PFSK-1 (cell line): ENCODE data around the gene SIMC1.

ENCODE experiments used
- POLR2AphosphoS5 ChIP-seq: IDR thresholded peaks from 2 replicates; pipeline ENCODE4 v1.6.1; 2012; ENCODE audit warnings: low read depth, mild to moderate bottlenecking, control low read depth, low read length, moderate library complexity
- SIN3A ChIP-seq: IDR thresholded peaks from 2 replicates; pipeline ENCODE4 v1.6.1; 2012; ENCODE audit warnings: mild to moderate bottlenecking, low read length, moderate library complexity, borderline replicate concordance; ENCODE audit not compliant: insufficient read depth
- TAF1 ChIP-seq: IDR thresholded peaks from 2 replicates; pipeline ENCODE4 v1.6.1; 2012; ENCODE audit warnings: low read length, control low read depth, borderline replicate concordance; ENCODE audit not compliant: insufficient read depth
- TF ChIP-seq, protein P1 (sequence below), 2 experiments: IDR thresholded peaks; 2 replicates each; pipeline versions ENCODE4 v1.6.1 to v1.8.0; 2011 to 2012; ENCODE audit warnings: low read depth in 2 of 2, low read length in 2 of 2, control low read depth in 1 of 2, inconsistent platforms in 1 of 2, mild to moderate bottlenecking in 1 of 2, moderate library complexity in 1 of 2; ENCODE audit not compliant: insufficient read depth in 1 of 2

DNA sequence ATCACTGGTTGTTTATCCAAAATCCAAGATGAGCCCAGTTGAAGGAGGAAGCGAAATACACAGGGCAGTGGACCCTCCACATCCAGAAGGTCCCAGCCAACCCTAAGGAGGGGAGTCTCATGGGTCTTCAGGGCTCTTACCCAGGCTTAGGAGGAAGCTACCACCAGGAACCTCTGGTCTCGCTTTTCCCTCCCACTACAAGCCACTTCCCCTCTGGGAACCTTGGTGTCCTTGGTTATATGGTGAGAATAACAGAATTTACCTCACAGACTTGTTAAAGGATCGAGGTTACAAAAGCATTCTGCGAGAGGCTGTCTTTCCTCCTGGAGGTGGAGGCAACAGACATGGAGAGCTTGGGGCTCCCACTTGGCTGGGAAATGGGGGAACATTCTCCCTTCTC, 153.8 kb downstream of the SIMC1 start:
- no peak for TF ChIP-seq POLR2AphosphoS5
- TF ChIP-seq, protein P1, sequence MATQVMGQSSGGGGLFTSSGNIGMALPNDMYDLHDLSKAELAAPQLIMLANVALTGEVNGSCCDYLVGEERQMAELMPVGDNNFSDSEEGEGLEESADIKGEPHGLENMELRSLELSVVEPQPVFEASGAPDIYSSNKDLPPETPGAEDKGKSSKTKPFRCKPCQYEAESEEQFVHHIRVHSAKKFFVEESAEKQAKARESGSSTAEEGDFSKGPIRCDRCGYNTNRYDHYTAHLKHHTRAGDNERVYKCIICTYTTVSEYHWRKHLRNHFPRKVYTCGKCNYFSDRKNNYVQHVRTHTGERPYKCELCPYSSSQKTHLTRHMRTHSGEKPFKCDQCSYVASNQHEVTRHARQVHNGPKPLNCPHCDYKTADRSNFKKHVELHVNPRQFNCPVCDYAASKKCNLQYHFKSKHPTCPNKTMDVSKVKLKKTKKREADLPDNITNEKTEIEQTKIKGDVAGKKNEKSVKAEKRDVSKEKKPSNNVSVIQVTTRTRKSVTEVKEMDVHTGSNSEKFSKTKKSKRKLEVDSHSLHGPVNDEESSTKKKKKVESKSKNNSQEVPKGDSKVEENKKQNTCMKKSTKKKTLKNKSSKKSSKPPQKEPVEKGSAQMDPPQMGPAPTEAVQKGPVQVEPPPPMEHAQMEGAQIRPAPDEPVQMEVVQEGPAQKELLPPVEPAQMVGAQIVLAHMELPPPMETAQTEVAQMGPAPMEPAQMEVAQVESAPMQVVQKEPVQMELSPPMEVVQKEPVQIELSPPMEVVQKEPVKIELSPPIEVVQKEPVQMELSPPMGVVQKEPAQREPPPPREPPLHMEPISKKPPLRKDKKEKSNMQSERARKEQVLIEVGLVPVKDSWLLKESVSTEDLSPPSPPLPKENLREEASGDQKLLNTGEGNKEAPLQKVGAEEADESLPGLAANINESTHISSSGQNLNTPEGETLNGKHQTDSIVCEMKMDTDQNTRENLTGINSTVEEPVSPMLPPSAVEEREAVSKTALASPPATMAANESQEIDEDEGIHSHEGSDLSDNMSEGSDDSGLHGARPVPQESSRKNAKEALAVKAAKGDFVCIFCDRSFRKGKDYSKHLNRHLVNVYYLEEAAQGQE (IDR thresholded peaks at IDR 0.05; ENCODE audit: insufficient read depth in 1 of 2, low read depth in 2 of 2, low read length in 2 of 2) = no peak
- TF ChIP-seq TAF1 = no peak
- no peak for TF ChIP-seq SIN3A
